SU-DHL-6 (cell line): Measurements from ENCODE around the gene DTNBP1.

ENCODE experiments used
- CTCF ChIP-seq: fragments of 200-600 bp; sonication (generic); IDR thresholded peaks from one replicate; pipeline ENCODE4 v1.5.1; 2017; ENCODE audit warnings: antibody characterized with exemption, mild to moderate bottlenecking, low read length, moderate library complexity; ENCODE audit not compliant: insufficient read depth, poor library complexity, severe bottlenecking
- EZH2phosphoT487 ChIP-seq: fragments of 200-600 bp; sonication (generic), shearing (Covaris generic); conservative IDR thresholded peaks from 2 replicates; pipeline ENCODE4 v1.6.1; 2018; ENCODE audit warnings: mild to moderate bottlenecking, antibody characterized with exemption, low read length, moderate library complexity, mixed read lengths

GRCh38 chr6:15502446-15503345 lies 160.1 kb downstream of the DTNBP1 start:
- no peak for TF ChIP-seq EZH2phosphoT487
- no peak for TF ChIP-seq CTCF
